GM20000 (cell line): ENCODE results near the gene TACO1.
A peak's percentile ranks its signal among the peaks of the same experiment; 100 is the strongest.

Experiments used
- DNase-seq: peaks from one replicate; pipeline ENCODE4 v3.0.0; 2012; ENCODE audit warnings: low spot score
- CTCF ChIP-seq: IDR thresholded peaks from 2 replicates; pipeline ENCODE4 v1.5.1; 2012; ENCODE audit warnings: mild to moderate bottlenecking, control low read depth; ENCODE audit errors: extremely low read depth, missing control alignments

Gene TACO1

GRCh38 chr17:63621684-63622573 is 21.2 kb downstream of the TACO1 start, which contains the start of gene MAP3K3:
TSS of gene MAP3K3 (plus strand) at chr17:63622417. CDS start at chr17:63622760, 343 bp downstream.
- DNase-seq, result peak; percentile 99
- no peak for TF ChIP-seq CTCF

- TF ChIP-seq CTCF, result no peak
- DNase-seq, result peak; percentile 88
These were observed 22.1 kb downstream of the TACO1 start for GRCh38 chr17:63622574-63623390.

GRCh38 chr17:63623786-63624530 is 23.3 kb downstream of the TACO1 start:
- no peak for TF ChIP-seq CTCF
- DNase-seq, result no peak

GRCh38 chr17:63624531-63624880 is 23.8 kb downstream of the TACO1 start:
- DNase-seq, result no peak
- no peak for TF ChIP-seq CTCF

- no peak for TF ChIP-seq CTCF
- no peak for DNase-seq
These were observed 26.0 kb downstream of the TACO1 start for GRCh38 chr17:63626551-63627180.

GRCh38 chr17:63629627-63630026 is 28.9 kb downstream of the TACO1 start:
- no peak for DNase-seq
- no peak for TF ChIP-seq CTCF
